Ishikawa (cell line): Measurements from ENCODE around the gene CTR9.

Experiments
- CEBPB ChIP-seq: IDR thresholded peaks from 2 replicates; pipeline ENCODE4 v1.6.1; 2012
- CREB1 ChIP-seq: IDR thresholded peaks from 2 replicates; pipeline ENCODE4 v1.6.1; 2012; ENCODE audit warnings: low read depth
- EGR1 ChIP-seq: IDR thresholded peaks from 2 replicates; pipeline ENCODE4 v1.6.1; 2012
- EP300 ChIP-seq: IDR thresholded peaks from 2 replicates; pipeline ENCODE4 v1.6.1; 2012; ENCODE audit warnings: borderline replicate concordance
- FOXM1 ChIP-seq: IDR thresholded peaks from 2 replicates; pipeline ENCODE4 v1.6.1; 2012; ENCODE audit warnings: low read depth, borderline replicate concordance
- MAX ChIP-seq: IDR thresholded peaks from 2 replicates; pipeline ENCODE4 v1.6.1; 2012
- NFIC ChIP-seq: IDR thresholded peaks from 2 replicates; pipeline ENCODE4 v1.6.1; 2012
- RAD21 ChIP-seq: IDR thresholded peaks from 2 replicates; pipeline ENCODE4 v1.6.1; 2012; ENCODE audit warnings: low read depth
- REST ChIP-seq: IDR thresholded peaks from 2 replicates; pipeline ENCODE4 v1.6.1; 2012; ENCODE audit warnings: low read depth, mild to moderate bottlenecking
- TAF1 ChIP-seq: IDR thresholded peaks from 2 replicates; pipeline ENCODE4 v1.6.1; 2012; ENCODE audit warnings: low read depth, mild to moderate bottlenecking
- TCF12 ChIP-seq: IDR thresholded peaks from 2 replicates; pipeline ENCODE4 v1.6.1; 2012; ENCODE audit warnings: low read depth
- TEAD4 ChIP-seq: IDR thresholded peaks from 2 replicates; pipeline ENCODE4 v1.6.1; 2012
- USF1 ChIP-seq: IDR thresholded peaks from 2 replicates; pipeline ENCODE4 v1.6.1; 2012
- YY1 ChIP-seq: IDR thresholded peaks from 2 replicates; pipeline ENCODE4 v1.6.1; 2012; ENCODE audit warnings: low read depth
- ZBTB7A ChIP-seq: IDR thresholded peaks from 2 replicates; pipeline ENCODE4 v1.6.1; 2012; ENCODE audit warnings: low read depth

The CTR9 gene

GRCh38 chr11:10725907-10726253 is 25.2 kb upstream of the CTR9 start:
- TF ChIP-seq EP300 (no peak), TCF12 (no peak), CREB1 (no peak)

- TF ChIP-seq TAF1 (no peak), EP300 (no peak)
Observed at GRCh38 chr11:10727146-10727851, 23.7 kb upstream of the CTR9 start.

- no peak for TF ChIP-seq FOXM1
- no peak for TF ChIP-seq YY1
- TF ChIP-seq TAF1, result no peak
- no peak for TF ChIP-seq NFIC
- TF ChIP-seq REST, result no peak
- no peak for TF ChIP-seq EGR1
- no peak for TF ChIP-seq MAX
- TF ChIP-seq CEBPB, result no peak
- TF ChIP-seq USF1, result no peak
- no peak for TF ChIP-seq CREB1
- no peak for TF ChIP-seq TCF12
- no peak for TF ChIP-seq RAD21
- TF ChIP-seq TEAD4, result no peak
Observed at GRCh38 chr11:10728154-10728553, 22.9 kb upstream of the CTR9 start.

- TF ChIP-seq CREB1, result no peak
- TF ChIP-seq CEBPB, result no peak
- no peak for TF ChIP-seq TAF1
- no peak for TF ChIP-seq TCF12
- TF ChIP-seq TEAD4, result no peak
- no peak for TF ChIP-seq YY1
- TF ChIP-seq USF1, result no peak
- no peak for TF ChIP-seq NFIC
- TF ChIP-seq ZBTB7A, result no peak
- no peak for TF ChIP-seq RAD21
- TF ChIP-seq EGR1, result no peak
- TF ChIP-seq REST, result no peak
- TF ChIP-seq MAX, result no peak
Observed at GRCh38 chr11:10728789-10729472, 22.1 kb upstream of the CTR9 start.

GRCh38 chr11:10730151-10730550 is 20.9 kb upstream of the CTR9 start:
- TF ChIP-seq RAD21 (no peak), CREB1 (no peak), EP300 (no peak), CEBPB (no peak), TCF12 (no peak), NFIC (no peak), MAX (no peak), ZBTB7A (no peak), YY1 (no peak), FOXM1 (no peak), USF1 (no peak), TAF1 (no peak), REST (no peak), TEAD4 (no peak), EGR1 (no peak)
